ENCODE measurements around the gene PKN1. TPM values are rescaled to one million over a fixed set of nuclear protein-coding genes. Genes with fewer than 3 reads are reported as not detected.

Gene PKN1
- total and polyA plus RNA-seq, 9 of the 15 experiments (the other 6 are each of a cell fraction or from before 2014, with no cell fraction given) = 0.30 to 228 (median 77.5) TPM

DNA sequence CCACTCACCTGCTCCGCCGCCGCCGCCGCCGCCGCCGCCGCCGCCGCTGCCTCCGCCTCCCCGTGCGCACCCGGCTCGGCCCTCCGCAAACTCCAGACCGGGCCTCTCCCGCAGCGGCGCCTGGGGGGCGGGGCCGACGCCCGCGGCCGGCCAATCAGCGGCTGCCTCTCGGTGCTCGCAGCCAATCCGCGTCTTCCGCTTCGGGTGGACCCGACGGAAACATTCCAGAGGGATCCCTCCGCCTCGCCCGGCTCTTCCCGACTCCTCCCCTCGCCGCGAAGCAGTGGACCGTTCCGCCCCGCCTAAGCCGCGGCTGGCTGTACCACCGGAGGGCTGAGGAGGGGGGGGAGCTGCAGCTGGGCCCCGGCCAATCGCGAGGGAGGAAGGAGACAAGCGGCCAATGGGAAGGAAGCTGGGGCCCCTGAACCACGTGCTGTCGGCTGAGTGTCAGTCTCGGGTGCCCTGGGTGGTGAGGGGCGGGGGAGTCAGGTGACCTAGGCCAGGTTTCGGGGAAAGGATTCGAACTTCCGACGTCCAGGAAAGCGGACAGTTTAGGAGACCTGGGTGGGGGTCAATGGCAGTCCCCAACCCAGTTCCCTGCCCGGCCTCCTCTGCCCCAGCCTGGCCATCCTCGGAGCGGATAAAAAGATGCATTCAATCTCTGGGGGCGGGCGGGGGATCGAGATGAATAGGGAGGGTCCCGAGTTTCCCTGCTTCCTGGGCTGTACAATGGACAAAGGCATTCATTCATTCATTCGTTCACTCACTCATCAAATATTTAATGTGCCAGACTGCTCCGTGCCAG is 63.1 kb downstream of the PKN1 start, which contains the start of gene GIPC1 (continued):
- TF ChIP-seq, protein P1, sequence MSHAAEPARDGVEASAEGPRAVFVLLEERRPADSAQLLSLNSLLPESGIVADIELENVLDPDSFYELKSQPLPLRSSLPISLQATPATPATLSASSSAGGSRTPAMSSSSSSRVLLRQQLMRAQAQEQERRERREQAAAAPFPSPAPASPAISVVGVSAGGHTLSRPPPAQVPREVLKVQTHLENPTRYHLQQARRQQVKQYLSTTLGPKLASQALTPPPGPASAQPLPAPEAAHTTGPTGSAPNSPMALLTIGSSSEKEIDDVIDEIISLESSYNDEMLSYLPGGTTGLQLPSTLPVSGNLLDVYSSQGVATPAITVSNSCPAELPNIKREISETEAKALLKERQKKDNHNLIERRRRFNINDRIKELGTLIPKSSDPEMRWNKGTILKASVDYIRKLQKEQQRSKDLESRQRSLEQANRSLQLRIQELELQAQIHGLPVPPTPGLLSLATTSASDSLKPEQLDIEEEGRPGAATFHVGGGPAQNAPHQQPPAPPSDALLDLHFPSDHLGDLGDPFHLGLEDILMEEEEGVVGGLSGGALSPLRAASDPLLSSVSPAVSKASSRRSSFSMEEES (CRISPR knock-in tag; IDR thresholded peaks at IDR 0.05) = peak; percentile 83
- TF ChIP-seq POLR2G (IDR thresholded peaks at IDR 0.05; ENCODE audit: low read depth, low read length) = peak; percentile 77
- TF ChIP-seq, protein P2, sequence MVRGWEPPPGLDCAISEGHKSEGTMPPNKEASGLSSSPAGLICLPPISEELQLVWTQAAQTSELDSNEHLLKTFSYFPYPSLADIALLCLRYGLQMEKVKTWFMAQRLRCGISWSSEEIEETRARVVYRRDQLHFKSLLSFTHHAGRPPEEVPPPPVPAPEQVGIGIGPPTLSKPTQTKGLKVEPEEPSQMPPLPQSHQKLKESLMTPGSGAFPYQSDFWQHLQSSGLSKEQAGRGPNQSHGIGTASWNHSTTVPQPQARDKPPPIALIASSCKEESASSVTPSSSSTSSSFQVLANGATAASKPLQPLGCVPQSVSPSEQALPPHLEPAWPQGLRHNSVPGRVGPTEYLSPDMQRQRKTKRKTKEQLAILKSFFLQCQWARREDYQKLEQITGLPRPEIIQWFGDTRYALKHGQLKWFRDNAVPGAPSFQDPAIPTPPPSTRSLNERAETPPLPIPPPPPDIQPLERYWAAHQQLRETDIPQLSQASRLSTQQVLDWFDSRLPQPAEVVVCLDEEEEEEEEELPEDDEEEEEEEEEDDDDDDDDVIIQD (CRISPR knock-in tag; IDR thresholded peaks at IDR 0.05) = no peak
- TF ChIP-seq TOE1 (IDR thresholded peaks at IDR 0.05; ENCODE audit: borderline replicate concordance) = peak; percentile 95
- no peak for TF ChIP-seq TOE1 (CRISPR knock-in tag; IDR thresholded peaks at IDR 0.05; ENCODE audit: borderline replicate concordance, low read depth)
- TF ChIP-seq ZBTB17 (CRISPR knock-in tag; IDR thresholded peaks at IDR 0.05) = peak; percentile 69; the same call in 1 of the 2 replicates
- TF ChIP-seq, protein P3, sequence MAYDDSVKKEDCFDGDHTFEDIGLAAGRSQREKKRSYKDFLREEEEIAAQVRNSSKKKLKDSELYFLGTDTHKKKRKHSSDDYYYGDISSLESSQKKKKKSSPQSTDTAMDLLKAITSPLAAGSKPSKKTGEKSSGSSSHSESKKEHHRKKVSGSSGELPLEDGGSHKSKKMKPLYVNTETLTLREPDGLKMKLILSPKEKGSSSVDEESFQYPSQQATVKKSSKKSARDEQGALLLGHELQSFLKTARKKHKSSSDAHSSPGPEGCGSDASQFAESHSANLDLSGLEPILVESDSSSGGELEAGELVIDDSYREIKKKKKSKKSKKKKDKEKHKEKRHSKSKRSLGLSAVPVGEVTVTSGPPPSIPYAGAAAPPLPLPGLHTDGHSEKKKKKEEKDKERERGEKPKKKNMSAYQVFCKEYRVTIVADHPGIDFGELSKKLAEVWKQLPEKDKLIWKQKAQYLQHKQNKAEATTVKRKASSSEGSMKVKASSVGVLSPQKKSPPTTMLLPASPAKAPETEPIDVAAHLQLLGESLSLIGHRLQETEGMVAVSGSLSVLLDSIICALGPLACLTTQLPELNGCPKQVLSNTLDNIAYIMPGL (CRISPR knock-in tag; IDR thresholded peaks at IDR 0.05) = no peak
- peak; percentile 76 for TF ChIP-seq NCOA6 (IDR thresholded peaks at IDR 0.05)
- TF ChIP-seq, protein P4, sequence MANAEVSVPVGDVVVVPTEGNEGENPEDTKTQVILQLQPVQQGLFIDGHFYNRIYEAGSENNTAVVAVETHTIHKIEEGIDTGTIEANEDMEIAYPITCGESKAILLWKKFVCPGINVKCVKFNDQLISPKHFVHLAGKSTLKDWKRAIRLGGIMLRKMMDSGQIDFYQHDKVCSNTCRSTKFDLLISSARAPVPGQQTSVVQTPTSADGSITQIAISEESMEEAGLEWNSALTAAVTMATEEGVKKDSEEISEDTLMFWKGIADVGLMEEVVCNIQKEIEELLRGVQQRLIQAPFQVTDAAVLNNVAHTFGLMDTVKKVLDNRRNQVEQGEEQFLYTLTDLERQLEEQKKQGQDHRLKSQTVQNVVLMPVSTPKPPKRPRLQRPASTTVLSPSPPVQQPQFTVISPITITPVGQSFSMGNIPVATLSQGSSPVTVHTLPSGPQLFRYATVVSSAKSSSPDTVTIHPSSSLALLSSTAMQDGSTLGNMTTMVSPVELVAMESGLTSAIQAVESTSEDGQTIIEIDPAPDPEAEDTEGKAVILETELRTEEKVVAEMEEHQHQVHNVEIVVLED (CRISPR knock-in tag; IDR thresholded peaks at IDR 0.05) = peak; percentile 66
- TF ChIP-seq FOXK2 (conservative IDR thresholded peaks at IDR 0.05 in 1 of 2, IDR thresholded peaks at IDR 0.05 in 1 of 2; ENCODE audit: low read depth in 2 of 2) = peak; percentile 60 to 99; a peak in 3 of 4 replicates
- peak in 1 of 2 experiments; percentile 98; a peak in 2 of 4 replicates for TF ChIP-seq NONO (IDR thresholded peaks at IDR 0.05; ENCODE audit: low read depth in 2 of 2, low read length in 1 of 2)
- 0 out of 2 replicates have a peak, but pooled peaks have one; percentile 36 for TF ChIP-seq HCFC1 (IDR thresholded peaks at IDR 0.05; ENCODE audit: low read depth, low read length)
- peak; percentile 89 for TF ChIP-seq FOS (IDR thresholded peaks at IDR 0.05; ENCODE audit: extremely low read depth, insufficient read length)
- TF ChIP-seq NCOA1 (IDR thresholded peaks at IDR 0.05; ENCODE audit: low read depth) = 0 out of 2 replicates have a peak, but pooled peaks have one; percentile 23
- no peak for TF ChIP-seq MCM3 (IDR thresholded peaks at IDR 0.05)
- TF ChIP-seq MTA3 (IDR thresholded peaks at IDR 0.05; ENCODE audit: borderline replicate concordance) = peak; percentile 84; the same call in 1 of the 2 replicates
- peak; percentile 60 for TF ChIP-seq GABPA (tag; conservative IDR thresholded peaks at IDR 0.05; ENCODE audit: low read depth)
- TF ChIP-seq, protein P5, sequence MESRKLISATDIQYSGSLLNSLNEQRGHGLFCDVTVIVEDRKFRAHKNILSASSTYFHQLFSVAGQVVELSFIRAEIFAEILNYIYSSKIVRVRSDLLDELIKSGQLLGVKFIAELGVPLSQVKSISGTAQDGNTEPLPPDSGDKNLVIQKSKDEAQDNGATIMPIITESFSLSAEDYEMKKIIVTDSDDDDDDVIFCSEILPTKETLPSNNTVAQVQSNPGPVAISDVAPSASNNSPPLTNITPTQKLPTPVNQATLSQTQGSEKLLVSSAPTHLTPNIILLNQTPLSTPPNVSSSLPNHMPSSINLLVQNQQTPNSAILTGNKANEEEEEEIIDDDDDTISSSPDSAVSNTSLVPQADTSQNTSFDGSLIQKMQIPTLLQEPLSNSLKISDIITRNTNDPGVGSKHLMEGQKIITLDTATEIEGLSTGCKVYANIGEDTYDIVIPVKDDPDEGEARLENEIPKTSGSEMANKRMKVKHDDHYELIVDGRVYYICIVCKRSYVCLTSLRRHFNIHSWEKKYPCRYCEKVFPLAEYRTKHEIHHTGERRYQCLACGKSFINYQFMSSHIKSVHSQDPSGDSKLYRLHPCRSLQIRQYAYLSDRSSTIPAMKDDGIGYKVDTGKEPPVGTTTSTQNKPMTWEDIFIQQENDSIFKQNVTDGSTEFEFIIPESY (CRISPR knock-in tag; IDR thresholded peaks at IDR 0.05) = peak; percentile 63
